Cardiac muscle cell (in vitro differentiated cells and primary cell): ENCODE results near the gene UQCC5. TPM values are rescaled to one million over a fixed set of nuclear protein-coding genes. Genes with fewer than 3 reads are reported as not detected.
A peak's percentile ranks its signal among the peaks of the same experiment; 100 is the strongest.

Experiments used
- DNase-seq, 2 donors: peaks; one replicate each; pipeline versions ENCODE4 v3.0.0 to v3.0.0-alpha.2; 2010 to 2017; ENCODE audit warnings: low read depth in 1 of 2, low spot score in 1 of 2
- H3K27ac ChIP-seq: fragments of 200-600 bp; sonication (generic); 2 replicates; pipeline ENCODE4 v1.5.1; 2016
- H3K27me3 ChIP-seq: fragments of 200-600 bp; sonication (generic); 2 replicates; pipeline ENCODE4 v1.6.0; 2016; ENCODE audit warnings: control low read depth
- H3K36me3 ChIP-seq: fragments of 200-600 bp; sonication (generic); 2 replicates; pipeline ENCODE4 v1.5.1; 2016; ENCODE audit warnings: control low read depth
- H3K4me1 ChIP-seq: fragments of 200-600 bp; sonication (generic); 2 replicates; pipeline ENCODE4 v1.8.1; 2017; ENCODE audit warnings: low read depth, mild to moderate bottlenecking, mixed run types
- H3K4me3 ChIP-seq: fragments of 200-600 bp; sonication (generic); 2 replicates; pipeline ENCODE4 v1.5.1; 2016; ENCODE audit warnings: mild to moderate bottlenecking
- H3K9me3 ChIP-seq: fragments of 200-600 bp; sonication (generic); 2 replicates; pipeline ENCODE4 v1.5.1; 2017; ENCODE audit warnings: low read depth, mild to moderate bottlenecking, control low read depth
- CTCF ChIP-seq: IDR thresholded peaks from 2 replicates; pipeline ENCODE4 v1.5.1; 2012; ENCODE audit warnings: low read depth, mild to moderate bottlenecking, low read length
- polyA plus RNA-seq: library from polyadenylated mRNA; unstranded; fragments of >200 nt; fragmentation: Nextera tagmentation; extraction: Ambion mirVana; gene quantifications from 2 replicates; pipeline ENCODE4 v1.2.1, GENCODE V29; 2016
- total RNA-seq: library from RNA; depleted of rRNA; stranded (reverse); fragments of >200 nt; gene quantifications from 2 replicates; pipeline ENCODE4 v1.2.3, GENCODE V29; 2016

UQCC5 gene
- total and polyA plus RNA-seq, 2 experiments from 2014 or later = 1.0 to 89.3 TPM

DNA sequence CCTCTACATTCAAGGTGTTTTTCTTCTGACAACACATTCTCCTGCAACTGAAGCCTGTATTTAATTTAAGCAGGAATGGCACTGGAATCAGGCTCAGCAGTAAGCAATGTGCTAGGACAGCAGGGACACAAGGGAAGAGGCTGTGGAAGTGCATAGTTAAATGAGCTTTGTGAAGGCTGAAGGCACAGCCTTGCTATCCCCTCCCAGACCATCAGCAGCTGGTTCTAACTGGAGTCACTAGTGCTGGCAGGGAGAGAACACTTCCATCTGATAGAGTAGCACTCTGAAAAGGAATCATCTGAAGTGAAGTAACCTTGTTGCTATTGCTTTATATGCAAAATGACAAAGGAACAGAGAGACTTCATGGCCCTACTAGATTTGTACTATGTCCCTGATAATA lies 14.7 kb downstream of the UQCC5 start:
- TF ChIP-seq CTCF = no peak
- DNase-seq = no peak
- Histone ChIP-seq H3K4me3 (no peak overlapping the region), H3K27ac (peak overlapping the region; percentile 64), H3K27me3 (no peaks in the 10 kb centered on the region), H3K9me3 (no peaks in the 10 kb centered on the region), H3K4me1 (peaks cover 3% of the 10 kb centered on the region), H3K36me3 (peaks cover 31% of the 10 kb centered on the region)

- H3K27ac ChIP-seq = peak overlapping the region; percentile 22
- H3K36me3 ChIP-seq = peaks cover 28% of the 10 kb centered on the region
- H3K4me1 ChIP-seq = peaks cover 3% of the 10 kb centered on the region
- H3K4me3 ChIP-seq = no peak overlapping the region
- DNase-seq = no peak
- H3K27me3 ChIP-seq = no peaks in the 10 kb centered on the region
- H3K9me3 ChIP-seq = no peaks in the 10 kb centered on the region
- TF ChIP-seq CTCF = no peak
Observed at GRCh38 chr3:52552089-52552488, 15.7 kb downstream of the UQCC5 start.

DNA sequence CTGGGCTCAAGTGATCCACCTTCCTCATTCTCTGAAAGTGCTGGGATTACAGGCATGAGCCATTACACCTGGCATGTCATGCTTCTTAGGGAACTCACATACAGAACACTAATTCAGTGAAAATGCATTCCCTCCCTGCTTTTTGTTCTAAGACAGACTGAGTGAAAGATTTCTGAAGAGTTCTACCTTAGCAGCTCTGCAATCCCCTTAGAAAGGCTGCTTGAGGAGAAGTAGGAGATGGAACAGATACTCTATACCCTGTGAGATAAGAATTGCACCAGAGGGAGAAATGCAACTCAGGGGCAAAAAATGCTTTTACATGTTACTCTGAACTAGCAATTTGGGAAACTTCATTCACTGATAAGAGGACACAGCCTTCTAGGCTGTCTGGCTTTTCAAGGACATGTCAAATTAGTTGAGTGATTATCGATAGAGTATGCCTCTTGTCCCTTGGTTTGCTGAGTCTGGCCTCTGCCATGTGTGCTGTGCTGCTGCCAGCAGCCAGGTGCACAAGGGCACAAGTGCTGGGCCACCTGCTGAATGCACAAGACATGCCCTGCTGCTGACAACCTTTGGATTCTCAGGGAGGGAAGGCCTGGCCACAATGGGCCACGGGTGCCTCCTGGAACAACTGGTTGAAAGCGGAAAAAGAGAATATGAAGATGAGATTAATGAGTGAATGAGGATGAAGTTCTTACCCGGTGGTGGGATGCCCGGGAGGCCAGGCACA lies 17.8 kb downstream of the UQCC5 start:
- no peaks in the 10 kb centered on the region for H3K9me3 ChIP-seq
- no peak for DNase-seq

GRCh38 chr3:52555056-52555455 lies 18.7 kb downstream of the UQCC5 start:
- DNase-seq = no peak
- no peaks in the 10 kb centered on the region for H3K9me3 ChIP-seq
- H3K4me1 ChIP-seq = peaks cover 3% of the 10 kb centered on the region
- H3K27me3 ChIP-seq = no peaks in the 10 kb centered on the region
- H3K4me3 ChIP-seq = no peak overlapping the region
- no peak for TF ChIP-seq CTCF
- peaks cover 33% of the 10 kb centered on the region for H3K36me3 ChIP-seq
- no peak overlapping the region for H3K27ac ChIP-seq

More for the DNA sequence above, 17.8 kb downstream of the UQCC5 start:
- no peak overlapping the region for H3K4me3 ChIP-seq
- H3K27me3 ChIP-seq = no peaks in the 10 kb centered on the region
- no peak for TF ChIP-seq CTCF
- peak overlapping the region; percentile 72 for H3K27ac ChIP-seq
- H3K36me3 ChIP-seq = peaks cover 33% of the 10 kb centered on the region
- peaks cover 3% of the 10 kb centered on the region for H3K4me1 ChIP-seq

DNA sequence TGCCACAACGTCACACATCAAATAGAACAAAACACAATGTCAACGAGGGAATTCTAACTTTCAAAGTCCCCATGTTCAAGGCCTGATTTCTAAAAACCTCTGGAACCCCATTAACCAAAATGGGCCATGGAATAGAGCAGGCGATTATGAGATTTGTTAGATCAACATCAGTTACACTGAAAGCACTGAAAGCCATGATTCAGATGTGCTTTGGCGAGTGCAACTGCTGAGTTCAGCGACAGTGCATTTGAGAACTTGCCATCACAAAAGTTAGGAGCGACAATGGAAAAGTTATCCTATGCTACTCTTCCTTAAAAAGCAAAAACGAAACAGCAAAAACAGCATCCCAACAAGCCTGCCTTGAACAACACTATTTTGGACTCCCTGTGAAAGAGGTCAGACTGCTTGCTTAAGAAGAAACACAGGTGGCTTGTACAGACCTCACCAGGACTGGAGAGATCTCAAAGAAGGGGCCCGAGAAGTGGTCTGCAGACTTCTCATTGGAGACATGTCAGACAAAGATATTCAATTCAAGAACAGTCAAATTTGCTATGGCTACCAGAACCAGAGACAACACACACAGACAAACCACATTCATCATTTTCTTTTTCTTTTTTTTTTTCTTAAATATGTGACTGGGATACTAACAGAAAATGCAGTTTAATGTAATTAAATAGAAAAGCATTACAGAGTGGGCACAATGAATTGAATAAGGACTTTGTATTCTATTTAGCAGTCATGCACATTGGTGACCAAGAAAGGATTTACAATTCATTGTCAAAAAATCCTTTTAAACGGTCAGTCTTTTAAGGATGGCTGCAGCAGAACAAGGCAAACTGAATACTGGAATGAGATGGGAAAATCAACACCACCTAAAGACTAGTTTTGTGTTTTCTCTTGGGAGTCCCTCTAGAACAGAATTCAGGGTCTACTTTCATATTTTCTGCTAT lies 20.9 kb downstream of the UQCC5 start:
- no peak overlapping the region for H3K27ac ChIP-seq
- no peak for DNase-seq
- no peaks in the 10 kb centered on the region for H3K9me3 ChIP-seq
- no peaks in the 10 kb centered on the region for H3K27me3 ChIP-seq
- peaks cover 3% of the 10 kb centered on the region for H3K4me1 ChIP-seq
- no peak for TF ChIP-seq CTCF
- H3K36me3 ChIP-seq = peaks cover 40% of the 10 kb centered on the region
- no peak overlapping the region for H3K4me3 ChIP-seq
